ENCODE measurements around the gene IFFO2.
"Not testable (repeated sequence)": the region's sequence is repeated elsewhere in the genome, so short reads cannot be mapped to it uniquely, and the experiment has no call there.

Gene IFFO2

GRCh38 chr1:18917071-18917799 is 39.2 kb downstream of the IFFO2 start:
- no peak for DNase-seq

GRCh38 chr1:18915341-18915740 is 41.1 kb downstream of the IFFO2 start:
- no peak for DNase-seq

GRCh38 chr1:18913065-18913835 is 43.2 kb downstream of the IFFO2 start:
- peak in 1 of 2 experiments; percentile 44 for DNase-seq

- no peak for DNase-seq
Observed at GRCh38 chr1:18912550-18912949, 43.9 kb downstream of the IFFO2 start.

GRCh38 chr1:18908911-18909771 is 47.3 kb downstream of the IFFO2 start:
- DNase-seq, result no peak

- no peak for DNase-seq
Observed at GRCh38 chr1:18907917-18908845, 48.3 kb downstream of the IFFO2 start.

- DNase-seq, result peak; percentile 31 to 71
Observed at GRCh38 chr1:18907021-18907916, 49.2 kb downstream of the IFFO2 start.

GRCh38 chr1:18903291-18903756 is 53.2 kb downstream of the IFFO2 start:
- no peak for DNase-seq

- DNase-seq, result peak; percentile 93 to 98
Observed at GRCh38 chr1:18902523-18903290, 53.8 kb downstream of the IFFO2 start, which contains the start of gene ALDH4A1. ALDH4A1 (minus strand) TSS chr1:18902555; CDS start chr1:18902523, 32 bp downstream.

GRCh38 chr1:18901952-18902522 is 54.4 kb downstream of the IFFO2 start:
- DNase-seq, result no peak

- DNase-seq, result no peak
Observed at GRCh38 chr1:18901147-18901951, 55.1 kb downstream of the IFFO2 start.

- DNase-seq, result no peak
Observed at GRCh38 chr1:18900303-18900841, 56.1 kb downstream of the IFFO2 start.

GRCh38 chr1:18899363-18900049 is 57.0 kb downstream of the IFFO2 start:
- DNase-seq, result no peak

- DNase-seq, result no peak
Observed at GRCh38 chr1:18898567-18898966, 57.9 kb downstream of the IFFO2 start.

- DNase-seq, result no peak
Observed at GRCh38 chr1:18895317-18895716, 61.2 kb downstream of the IFFO2 start.

- no peak for DNase-seq
Observed at GRCh38 chr1:18893120-18893519, 63.4 kb downstream of the IFFO2 start.

GRCh38 chr1:18891858-18892257 is 64.6 kb downstream of the IFFO2 start:
- not testable (repeated sequence) for DNase-seq

- no peak for DNase-seq
Observed at GRCh38 chr1:18891426-18891780, 65.1 kb downstream of the IFFO2 start.

Measured in NCI-H446 (cell line).